ENCODE results near the gene ARMS2.

DNA sequence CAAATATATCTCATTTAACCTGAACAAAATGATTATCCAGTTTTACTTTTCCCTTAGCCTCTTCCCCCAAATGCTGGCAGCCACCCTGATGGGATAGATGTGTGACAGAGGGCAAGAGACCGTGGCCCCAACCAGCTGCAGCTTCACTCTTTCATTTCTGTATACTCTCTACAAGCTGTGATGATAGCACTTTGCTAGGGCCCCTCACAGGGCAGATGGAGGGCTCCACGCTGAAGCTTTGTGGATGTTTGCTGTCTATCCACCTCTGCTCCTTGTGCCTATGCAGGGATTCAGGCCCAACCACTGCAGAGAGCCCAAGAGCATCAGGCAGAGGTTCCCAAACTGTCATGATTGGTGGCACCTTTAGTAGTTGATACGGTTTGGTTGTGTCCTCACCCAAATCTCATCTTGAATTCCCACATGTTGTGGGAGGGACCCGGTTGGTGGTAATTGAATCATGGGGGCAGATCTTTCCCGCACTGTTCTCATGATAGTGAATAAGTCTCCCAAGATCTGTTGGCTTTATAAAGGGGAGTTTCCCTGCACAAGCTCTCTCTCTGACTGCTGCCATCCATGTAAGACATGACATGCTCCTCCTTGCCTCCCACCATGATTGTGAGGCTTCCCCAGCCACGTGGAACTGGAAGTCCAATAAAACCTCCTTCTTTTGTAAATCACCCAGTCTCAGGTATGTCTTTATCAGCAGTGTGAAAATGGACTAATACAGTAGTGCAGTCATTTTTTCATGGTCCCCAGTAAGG, 27.0 kb downstream of the ARMS2 start:
- TF ChIP-seq, protein P1, sequence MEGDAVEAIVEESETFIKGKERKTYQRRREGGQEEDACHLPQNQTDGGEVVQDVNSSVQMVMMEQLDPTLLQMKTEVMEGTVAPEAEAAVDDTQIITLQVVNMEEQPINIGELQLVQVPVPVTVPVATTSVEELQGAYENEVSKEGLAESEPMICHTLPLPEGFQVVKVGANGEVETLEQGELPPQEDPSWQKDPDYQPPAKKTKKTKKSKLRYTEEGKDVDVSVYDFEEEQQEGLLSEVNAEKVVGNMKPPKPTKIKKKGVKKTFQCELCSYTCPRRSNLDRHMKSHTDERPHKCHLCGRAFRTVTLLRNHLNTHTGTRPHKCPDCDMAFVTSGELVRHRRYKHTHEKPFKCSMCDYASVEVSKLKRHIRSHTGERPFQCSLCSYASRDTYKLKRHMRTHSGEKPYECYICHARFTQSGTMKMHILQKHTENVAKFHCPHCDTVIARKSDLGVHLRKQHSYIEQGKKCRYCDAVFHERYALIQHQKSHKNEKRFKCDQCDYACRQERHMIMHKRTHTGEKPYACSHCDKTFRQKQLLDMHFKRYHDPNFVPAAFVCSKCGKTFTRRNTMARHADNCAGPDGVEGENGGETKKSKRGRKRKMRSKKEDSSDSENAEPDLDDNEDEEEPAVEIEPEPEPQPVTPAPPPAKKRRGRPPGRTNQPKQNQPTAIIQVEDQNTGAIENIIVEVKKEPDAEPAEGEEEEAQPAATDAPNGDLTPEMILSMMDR (conservative IDR thresholded peaks at IDR 0.05), result no peak
- no peak for TF ChIP-seq EZH2 (IDR thresholded peaks at IDR 0.05; ENCODE audit: low read depth)
